Measurements from ENCODE around the gene GNG8. TPM values are rescaled to one million over a fixed set of nuclear protein-coding genes. Genes with fewer than 3 reads are reported as not detected.

GNG8 gene
- total RNA-seq, 1 experiment from 2014 or later: not detected

- H3K14ac ChIP-seq (ENCODE audit: insufficient read depth, low read length): no peak overlapping the region
- no peak overlapping the region for H4K8ac ChIP-seq (replicated peaks; ENCODE audit: insufficient read length, low read depth, low read length)
- no peak overlapping the region for H2AK5ac ChIP-seq (ENCODE audit: insufficient read length, low read length)
- no peaks in the 10 kb centered on the region for H3K79me2 ChIP-seq (ENCODE audit: insufficient read depth, low read length)
- no peak overlapping the region for H3K4me2 ChIP-seq (ENCODE audit: insufficient read depth, insufficient read length, low read length)
- no peak overlapping the region for H2BK12ac ChIP-seq (ENCODE audit: insufficient read length, low read depth, low read length)
- Mint-ChIP-seq H3K4me3 (no peak overlapping the region), H3K27me3 (ENCODE audit: low read depth) (peaks cover 11% of the 10 kb centered on the region), H3K27ac (no peak overlapping the region), H3K9me3 (no peaks in the 10 kb centered on the region), H3K36me3 (ENCODE audit: insufficient read depth in 1 of 3, low read depth in 3 of 3) (no peaks in the 10 kb centered on the region), H3K4me1 (peaks cover 11 to 26% of the 10 kb centered on the region in 2 experiments; a peak in 3 of 4 replicates)
- H3K79me1 ChIP-seq (ENCODE audit: insufficient read depth, low read depth, low read length, poor library complexity, severe bottlenecking): no peaks in the 10 kb centered on the region
- H4K5ac ChIP-seq (ENCODE audit: insufficient read length, low read depth, low read length): no peak overlapping the region
- no peak overlapping the region for H2AFZ ChIP-seq (ENCODE audit: low read length)
- no peak overlapping the region for H2BK120ac ChIP-seq (ENCODE audit: low read depth, low read length, poor library complexity, severe bottlenecking)
- H4K20me1 ChIP-seq (ENCODE audit: control insufficient read depth, insufficient read depth, insufficient read length): no peaks in the 10 kb centered on the region
- TF ChIP-seq CTCF (conservative IDR thresholded peaks at IDR 0.05): no peak
- no peaks in the 10 kb centered on the region for H3K9me3 ChIP-seq (ENCODE audit: control insufficient read depth, low read depth, low read length)
- no peak overlapping the region for H3K27ac ChIP-seq (ENCODE audit: insufficient read length, low read depth, low read length)
- no peak overlapping the region for H2BK5ac ChIP-seq (ENCODE audit: insufficient read length, low read length)
- no peak for DNase-seq
- H3K23me2 ChIP-seq (ENCODE audit: insufficient read length, low read depth, low read length, poor library complexity, severe bottlenecking): no peaks in the 10 kb centered on the region
- H2BK20ac ChIP-seq (ENCODE audit: low read depth, low read length, poor library complexity, severe bottlenecking): no peak overlapping the region
- no peaks in the 10 kb centered on the region for H3K27me3 ChIP-seq (ENCODE audit: insufficient read depth, low read length)
- H3K4me1 ChIP-seq (ENCODE audit: insufficient read depth, low read length): no peaks in the 10 kb centered on the region; the same call in 1 of the 2 replicates
- H2BK15ac ChIP-seq (ENCODE audit: low read depth, low read length): no peak overlapping the region
- no peak overlapping the region for H3K56ac ChIP-seq (ENCODE audit: insufficient read length, low read depth, low read length)
- H3K9ac ChIP-seq (ENCODE audit: extremely low read depth, insufficient read length, low read length): no peak overlapping the region
- H4K91ac ChIP-seq (ENCODE audit: insufficient read length, low read depth, low read length): no peak overlapping the region
- H3K4ac ChIP-seq (ENCODE audit: low read depth, low read length): no peak overlapping the region
- no peak overlapping the region for H3T11ph ChIP-seq (ENCODE audit: low read length)
- no CpG with 5 or more reads among the region's 9 CpGs for WGBS (ENCODE audit: extremely low coverage, insufficient read length, low lambda C conversion rate)
- no peak overlapping the region for H3K23ac ChIP-seq (ENCODE audit: insufficient read length, low read depth, low read length)
- no peak overlapping the region for H3K18ac ChIP-seq (ENCODE audit: insufficient read length, low read depth, low read length)
These were observed 17.3 kb downstream of the GNG8 start for GRCh38 chr19:46618670-46619231.
